ENCODE results near the gene MT1E.

GRCh38 chr16:56640076-56640475 lies 14.5 kb downstream of the MT1E start:
- TF ChIP-seq SIN3A (IDR thresholded peaks at IDR 0.05; ENCODE audit: low read depth) (no peak), ELF1 (IDR thresholded peaks at IDR 0.05; ENCODE audit: borderline replicate concordance, low read depth) (no peak)
